ENCODE data around the gene GPC3.

DNA sequence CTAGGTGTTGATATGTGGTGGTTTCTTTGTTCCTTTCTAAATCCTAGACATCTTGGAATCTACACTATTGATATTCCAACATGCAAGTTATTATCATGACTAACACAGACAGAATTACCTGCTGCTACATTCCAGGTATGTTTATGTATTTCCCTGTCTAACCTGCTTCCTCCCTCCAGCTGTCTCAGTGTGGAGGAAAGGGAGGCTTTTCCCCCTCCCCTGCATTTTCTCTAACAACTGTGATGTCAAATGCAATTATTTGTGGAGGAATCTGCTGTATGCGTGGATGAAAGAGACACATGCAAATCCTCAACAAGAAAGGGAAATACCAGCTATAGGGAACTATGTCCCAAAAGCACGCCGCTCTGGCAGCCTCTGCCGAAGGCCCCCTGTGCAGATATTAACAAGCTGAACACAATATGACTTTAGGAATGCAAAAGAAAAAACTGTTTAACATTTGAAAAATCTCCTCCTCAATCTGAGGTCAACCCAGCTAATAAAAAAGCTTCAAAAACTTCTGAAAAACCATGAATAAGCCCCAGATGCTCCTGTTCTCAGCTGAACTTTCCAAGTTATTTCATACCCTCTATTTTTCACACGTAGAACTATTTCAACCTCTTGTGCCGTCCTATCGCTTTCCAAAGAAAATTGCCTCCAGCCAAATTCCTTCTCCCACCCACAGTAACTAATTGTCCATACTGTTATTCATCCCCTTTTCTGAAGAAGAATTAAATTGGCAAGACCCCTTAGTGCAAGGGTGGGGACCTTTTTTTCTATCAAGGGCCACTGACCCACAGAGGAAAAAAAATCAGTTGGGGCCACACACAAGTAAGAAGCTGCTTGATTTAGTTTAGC is 345.0 kb downstream of the GPC3 start:
- TF ChIP-seq, protein P1, sequence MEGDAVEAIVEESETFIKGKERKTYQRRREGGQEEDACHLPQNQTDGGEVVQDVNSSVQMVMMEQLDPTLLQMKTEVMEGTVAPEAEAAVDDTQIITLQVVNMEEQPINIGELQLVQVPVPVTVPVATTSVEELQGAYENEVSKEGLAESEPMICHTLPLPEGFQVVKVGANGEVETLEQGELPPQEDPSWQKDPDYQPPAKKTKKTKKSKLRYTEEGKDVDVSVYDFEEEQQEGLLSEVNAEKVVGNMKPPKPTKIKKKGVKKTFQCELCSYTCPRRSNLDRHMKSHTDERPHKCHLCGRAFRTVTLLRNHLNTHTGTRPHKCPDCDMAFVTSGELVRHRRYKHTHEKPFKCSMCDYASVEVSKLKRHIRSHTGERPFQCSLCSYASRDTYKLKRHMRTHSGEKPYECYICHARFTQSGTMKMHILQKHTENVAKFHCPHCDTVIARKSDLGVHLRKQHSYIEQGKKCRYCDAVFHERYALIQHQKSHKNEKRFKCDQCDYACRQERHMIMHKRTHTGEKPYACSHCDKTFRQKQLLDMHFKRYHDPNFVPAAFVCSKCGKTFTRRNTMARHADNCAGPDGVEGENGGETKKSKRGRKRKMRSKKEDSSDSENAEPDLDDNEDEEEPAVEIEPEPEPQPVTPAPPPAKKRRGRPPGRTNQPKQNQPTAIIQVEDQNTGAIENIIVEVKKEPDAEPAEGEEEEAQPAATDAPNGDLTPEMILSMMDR (conservative IDR thresholded peaks at IDR 0.05): no peak
- no peak for TF ChIP-seq EZH2 (IDR thresholded peaks at IDR 0.05; ENCODE audit: low read depth)
